Activated CD4-positive, alpha-beta T cell treated with anti-CD3 and anti-CD28 coated beads for 36 hours (primary cell): Measurements from ENCODE around the gene CYBRD1. TPM values are rescaled to one million over a fixed set of nuclear protein-coding genes. Genes with fewer than 3 reads are reported as not detected.
"Not testable (repeated sequence)": the region's sequence is repeated elsewhere in the genome, so short reads cannot be mapped to it uniquely, and the experiment has no call there.

ENCODE experiments used
- ATAC-seq: fragments of 200-7000 bp; cut with Tn5 transposase; one replicate; pipeline ENCODE4 v1.10.0; 2021; ENCODE audit warnings: mild to moderate bottlenecking, moderate library complexity
- CTCF ChIA-PET: fragments of 350-600 bp; sonication (Branson Sonifier 250); formaldehyde crosslinking; loops from one replicate; lab custom pipeline; 2021; ENCODE audit warnings: antibody characterized with exemption; lab: Charles Lee
- POLR2A ChIA-PET: fragments of 350-600 bp; sonication (Branson Sonifier 250); formaldehyde crosslinking; loops from one replicate; lab custom pipeline; 2021; ENCODE audit warnings: antibody characterized with exemption, inconsistent platforms; lab: Charles Lee
- DNase-seq: peaks from one replicate; pipeline ENCODE4 v3.0.0-alpha.2; 2020
- H3K27ac Mint-ChIP-seq: one replicate; pipeline ENCODE4 v1.8.0; 2021; ENCODE audit warnings: mixed read lengths
- H3K27me3 Mint-ChIP-seq: one replicate; pipeline ENCODE4 v1.8.0; 2021; ENCODE audit warnings: mixed read lengths
- H3K36me3 Mint-ChIP-seq: one replicate; pipeline ENCODE4 v1.8.0; 2021; ENCODE audit warnings: low read depth, mixed read lengths
- H3K4me1 Mint-ChIP-seq: one replicate; pipeline ENCODE4 v1.8.0; 2021; ENCODE audit warnings: mixed read lengths
- H3K4me3 Mint-ChIP-seq: one replicate; pipeline ENCODE4 v1.8.0; 2021; ENCODE audit warnings: mild to moderate bottlenecking, moderate library complexity, mixed read lengths
- H3K9me3 Mint-ChIP-seq: one replicate; pipeline ENCODE4 v1.8.0; 2021; ENCODE audit warnings: low read depth, mixed read lengths
- intact Hi-C, 2 experiments: fragments of 100-400 bp; cut with DNase I in 1 of 2; cut with micrococcal nuclease in 1 of 2; formaldehyde crosslinking; loops; one replicate each; pipeline versions ENCODE4 v1.14.2 to v1.15.1; 2022 to 2024; cut with DNase I, micrococcal nuclease
- total RNA-seq, 2 experiments: library from RNA; stranded (reverse); gene quantifications; one replicate each; pipeline ENCODE4 v1.2.3, GENCODE V29; 2021

CYBRD1 gene
- total RNA-seq, 2 experiments from 2014 or later: 0.74 to 1.4 TPM

DNA sequence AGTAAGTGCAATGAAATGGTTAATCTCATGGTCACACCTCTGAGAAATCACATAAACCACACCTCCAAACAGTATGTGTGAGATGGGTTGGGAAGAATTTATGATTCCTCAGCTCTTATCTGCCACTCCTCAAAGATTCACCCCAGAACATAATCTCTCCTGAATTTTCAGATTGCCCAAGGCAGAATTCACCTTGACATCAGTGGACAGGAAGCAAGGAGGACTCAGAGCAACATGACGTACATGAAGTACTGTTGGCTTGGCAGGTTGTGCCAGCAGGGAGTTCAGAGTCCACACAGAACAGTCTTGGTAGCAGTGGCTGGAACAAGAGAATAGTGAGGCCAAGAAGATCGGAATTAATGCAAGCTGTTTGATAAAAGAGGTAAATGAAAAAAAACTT lies 31.7 kb upstream of the CYBRD1 start:
- Mint-ChIP-seq H3K4me1 (no peaks in the 10 kb centered on the region), H3K36me3 (peaks cover 22% of the 10 kb centered on the region), H3K27ac (no peak overlapping the region), H3K27me3 (no peaks in the 10 kb centered on the region), H3K4me3 (no peak overlapping the region), H3K9me3 (peaks cover 5% of the 10 kb centered on the region)
- CTCF ChIA-PET: interaction anchor here (0.7 to 1.3 kb wide), 2 partner anchors 18 to 656 kb away, joined by 3 read pairs; no protein-coding TSS in a partner anchor
- no peak for DNase-seq
- no peak for ATAC-seq
- intact Hi-C loops: no loop called here
- POLR2A ChIA-PET: no interaction called here

GRCh38 chr2:171491292-171491691 lies 31.0 kb upstream of the CYBRD1 start:
- POLR2A ChIA-PET: no interaction called here
- H3K27me3 Mint-ChIP-seq: no peaks in the 10 kb centered on the region

GRCh38 chr2:171492664-171493063 lies 29.6 kb upstream of the CYBRD1 start:
- Mint-ChIP-seq H3K36me3 (peaks cover 16% of the 10 kb centered on the region), H3K27me3 (no peaks in the 10 kb centered on the region), H3K4me1 (no peaks in the 10 kb centered on the region), H3K27ac (no peak overlapping the region), H3K4me3 (no peak overlapping the region), H3K9me3 (peaks cover 10% of the 10 kb centered on the region)
- CTCF ChIA-PET: interaction anchor here (0.8 kb wide), 1 partner anchor 16 kb away, joined by 3 read pairs; no protein-coding TSS in a partner anchor
- DNase-seq: no peak
- POLR2A ChIA-PET: no interaction called here
- ATAC-seq: no peak
- intact Hi-C loops: no loop called here

More at GRCh38 chr2:171491292-171491691, 31.0 kb upstream of the CYBRD1 start:
- intact Hi-C loops: no loop called here
- Mint-ChIP-seq H3K36me3 (peaks cover 22% of the 10 kb centered on the region), H3K27ac (no peak overlapping the region), H3K4me1 (no peaks in the 10 kb centered on the region), H3K9me3 (peaks cover 7% of the 10 kb centered on the region), H3K4me3 (no peak overlapping the region)
- ATAC-seq (no peak), DNase-seq (no peak)
- CTCF ChIA-PET: interaction anchor here (0.6 to 1.3 kb wide), 2 partner anchors 18 to 68 kb away, joined by 3 read pairs; no protein-coding TSS in a partner anchor

DNA sequence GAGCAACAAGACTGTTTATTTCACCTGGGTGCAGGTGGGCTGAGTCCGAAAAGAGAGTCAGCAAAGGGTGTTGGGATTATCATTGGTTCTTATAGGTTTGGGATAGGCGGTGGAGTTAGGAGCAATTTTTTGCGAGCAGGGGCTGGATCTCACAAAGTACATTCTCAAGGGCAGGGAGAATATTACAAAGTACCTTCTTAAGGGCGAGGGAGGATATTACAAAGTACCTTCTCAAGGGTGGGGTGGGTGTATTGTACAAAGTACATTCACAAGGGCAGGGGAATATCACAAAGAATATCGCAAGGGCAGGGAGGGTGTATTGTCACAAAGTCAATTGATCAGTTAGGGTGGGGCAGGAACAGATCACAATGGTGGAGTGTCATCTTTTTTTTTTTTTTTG lies 24.6 kb upstream of the CYBRD1 start:
- H3K27me3 Mint-ChIP-seq, H3K27ac Mint-ChIP-seq, ATAC-seq, H3K36me3 Mint-ChIP-seq, DNase-seq, H3K4me1 Mint-ChIP-seq, H3K9me3 Mint-ChIP-seq, intact Hi-C loops, POLR2A ChIA-PET, CTCF ChIA-PET, H3K4me3 Mint-ChIP-seq: not testable (repeated sequence)

- intact Hi-C loops: no loop called here
- DNase-seq: no peak
- POLR2A ChIA-PET: interaction anchor here (0.6 kb wide), 1 partner anchor 570 kb away, joined by 7 read pairs; no protein-coding TSS in a partner anchor
- Mint-ChIP-seq H3K4me1 (peaks cover 5% of the 10 kb centered on the region), H3K27me3 (no peaks in the 10 kb centered on the region), H3K9me3 (peaks cover 3% of the 10 kb centered on the region), H3K27ac (no peak overlapping the region), H3K4me3 (no peak overlapping the region), H3K36me3 (no peaks in the 10 kb centered on the region)
- no peak for ATAC-seq
- CTCF ChIA-PET: no interaction called here
Measured at GRCh38 chr2:171505374-171505773, 16.9 kb upstream of the CYBRD1 start.

DNA sequence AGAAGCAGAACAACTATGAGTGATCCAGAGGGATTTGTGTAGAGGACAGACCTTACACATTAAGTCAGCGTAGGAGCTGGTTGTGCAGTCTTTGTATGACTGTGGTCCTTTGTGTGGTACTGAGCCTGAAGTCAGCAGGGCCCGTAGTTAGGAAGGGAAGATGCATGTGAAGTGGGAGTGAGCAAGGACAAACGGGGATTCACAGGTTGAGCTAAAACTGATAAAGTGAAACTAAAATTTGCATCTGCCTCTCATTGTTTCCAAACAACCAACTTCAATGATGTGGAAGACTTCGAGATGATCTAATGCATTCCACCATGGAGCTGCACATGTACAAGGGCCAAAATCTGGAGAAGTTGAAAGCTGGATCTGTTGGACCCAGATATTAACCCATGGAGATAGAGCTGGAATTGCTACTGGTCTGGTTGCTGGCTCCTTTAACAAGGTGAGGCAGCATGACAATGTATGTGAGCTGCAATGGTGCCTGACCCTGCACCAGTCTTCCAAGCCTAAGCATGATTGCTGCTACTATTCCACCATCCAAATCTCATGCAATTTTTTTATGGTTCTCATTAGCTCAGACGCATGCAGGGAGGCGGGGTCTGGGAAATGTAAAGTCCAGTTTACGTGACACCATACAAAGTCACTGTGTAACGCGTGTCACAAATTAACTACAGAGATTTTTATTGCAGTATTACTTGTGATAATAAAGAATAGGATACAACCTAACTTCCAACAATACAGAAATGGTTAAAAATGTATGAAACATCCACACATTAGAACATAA lies 12.1 kb upstream of the CYBRD1 start:
- peaks cover 5% of the 10 kb centered on the region for H3K4me1 Mint-ChIP-seq
- intact Hi-C loops: no loop called here
- CTCF ChIA-PET: interaction anchor here (1.3 kb wide), 1 partner anchor 39 kb away, joined by 5 read pairs; no protein-coding TSS in a partner anchor
- ATAC-seq (peak; percentile 97), DNase-seq (peak; percentile 29)
- H3K36me3 Mint-ChIP-seq: no peaks in the 10 kb centered on the region
- no peaks in the 10 kb centered on the region for H3K27me3 Mint-ChIP-seq
- no peak overlapping the region for H3K27ac Mint-ChIP-seq
- H3K9me3 Mint-ChIP-seq: no peaks in the 10 kb centered on the region
- H3K4me3 Mint-ChIP-seq: no peak overlapping the region
- POLR2A ChIA-PET: no interaction called here

- Mint-ChIP-seq H3K9me3 (no peaks in the 10 kb centered on the region), H3K4me3 (no peak overlapping the region), H3K27me3 (no peaks in the 10 kb centered on the region), H3K27ac (no peak overlapping the region), H3K36me3 (no peaks in the 10 kb centered on the region), H3K4me1 (peaks cover 5% of the 10 kb centered on the region)
- intact Hi-C loops: no loop called here
- ChIA-PET CTCF (interaction anchor here (0.6 to 1.1 kb wide), 3 partner anchors 12 to 594 kb away, joined by 3 read pairs; no protein-coding TSS in a partner anchor), POLR2A (interaction anchor here (0.6 kb wide), 1 partner anchor 59 kb away, joined by 6 read pairs; no protein-coding TSS in a partner anchor)
- ATAC-seq: no peak
- DNase-seq: no peak
Measured at GRCh38 chr2:171512014-171512413, 10.3 kb upstream of the CYBRD1 start.

- ChIA-PET CTCF (interaction anchor here (1.0 to 1.1 kb wide), 2 partner anchors 15 to 19 kb away, joined by 3 read pairs; no protein-coding TSS in a partner anchor), POLR2A (no interaction called here)
- Mint-ChIP-seq H3K27me3 (no peaks in the 10 kb centered on the region), H3K4me1 (peaks cover 5% of the 10 kb centered on the region), H3K27ac (no peak overlapping the region), H3K4me3 (no peak overlapping the region), H3K9me3 (no peaks in the 10 kb centered on the region), H3K36me3 (no peaks in the 10 kb centered on the region)
- intact Hi-C loops: no loop called here
- ATAC-seq: no peak
- no peak for DNase-seq
Measured at GRCh38 chr2:171512683-171513195, 9.5 kb upstream of the CYBRD1 start.

DNA sequence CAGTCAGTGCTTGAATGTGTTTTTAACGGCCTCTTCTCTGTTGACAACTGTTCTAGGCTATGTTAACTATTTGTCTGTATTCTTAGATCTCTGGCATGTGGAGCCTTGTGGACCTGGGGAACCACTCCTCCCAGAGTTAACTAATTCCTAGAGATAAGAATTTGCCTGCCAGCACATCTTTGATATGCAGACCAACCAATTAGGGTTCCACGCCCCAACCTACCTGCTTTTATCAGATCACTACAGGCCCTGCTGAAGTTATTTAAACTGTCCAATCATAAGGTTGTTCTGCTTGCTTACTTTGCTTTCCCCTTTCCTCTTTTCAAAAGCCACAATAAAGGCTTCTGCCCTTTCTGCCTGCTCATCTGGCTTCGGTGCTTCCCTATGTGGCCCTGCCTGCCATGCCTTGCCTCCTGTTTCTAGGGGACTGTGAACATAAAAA lies 8.5 kb upstream of the CYBRD1 start:
- Mint-ChIP-seq H3K4me1 (peaks cover 5% of the 10 kb centered on the region), H3K36me3 (no peaks in the 10 kb centered on the region), H3K27me3 (peaks cover under 1% of the 10 kb centered on the region), H3K4me3 (no peak overlapping the region), H3K9me3 (no peaks in the 10 kb centered on the region), H3K27ac (no peak overlapping the region)
- DNase-seq: no peak
- ChIA-PET CTCF (interaction anchor here (0.6 kb wide), 1 partner anchor 54 kb away, joined by 4 read pairs; no protein-coding TSS in a partner anchor), POLR2A (no interaction called here)
- no peak for ATAC-seq
- intact Hi-C loops: no loop called here

DNA sequence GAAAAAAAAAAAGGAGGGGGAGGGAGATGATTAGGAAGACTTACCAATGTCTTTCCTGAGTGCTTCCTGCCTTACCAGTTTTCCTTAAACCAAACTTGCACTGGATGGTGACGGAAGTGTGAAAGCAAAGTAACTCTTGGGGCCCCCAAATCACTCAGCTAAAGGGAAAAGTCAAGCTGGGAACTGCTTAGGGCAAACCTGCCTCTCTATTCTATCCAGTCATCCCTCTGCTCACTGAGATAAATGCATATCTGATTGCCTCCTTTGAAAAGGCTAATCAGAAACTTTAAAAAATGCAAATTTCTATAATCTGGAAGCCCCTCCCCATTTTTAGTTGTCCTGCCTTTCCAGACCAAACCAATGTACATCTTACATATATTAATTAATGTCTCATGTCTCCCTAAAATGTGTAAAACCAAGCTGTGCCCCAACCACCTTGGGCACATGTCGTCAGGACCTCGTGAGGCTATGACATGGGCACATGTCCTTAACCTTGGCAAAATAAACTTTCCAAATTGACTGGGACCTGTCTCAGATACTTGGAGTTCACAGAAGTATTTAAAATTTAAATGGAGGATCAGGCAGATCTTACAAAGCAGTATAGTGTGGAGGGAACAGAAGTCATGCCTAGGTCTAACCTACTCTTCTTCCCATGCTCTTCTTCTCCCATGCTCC lies 7.2 kb upstream of the CYBRD1 start:
- no peaks in the 10 kb centered on the region for H3K36me3 Mint-ChIP-seq
- intact Hi-C loops: no loop called here
- H3K27ac Mint-ChIP-seq: no peak overlapping the region
- peaks cover 8% of the 10 kb centered on the region for H3K27me3 Mint-ChIP-seq
- no peaks in the 10 kb centered on the region for H3K9me3 Mint-ChIP-seq
- POLR2A ChIA-PET: no interaction called here
- H3K4me3 Mint-ChIP-seq: no peak overlapping the region
- ATAC-seq (no peak), DNase-seq (no peak)
- peaks cover under 1% of the 10 kb centered on the region for H3K4me1 Mint-ChIP-seq
- CTCF ChIA-PET: interaction anchor here (0.6 to 0.7 kb wide), 2 partner anchors 147 to 1224 kb away, joined by 5 to 6 read pairs; no protein-coding TSS in a partner anchor

- POLR2A ChIA-PET: no interaction called here
- no peaks in the 10 kb centered on the region for H3K36me3 Mint-ChIP-seq
- ATAC-seq (no peak), DNase-seq (no peak)
- H3K27me3 Mint-ChIP-seq: peaks cover 10% of the 10 kb centered on the region
- CTCF ChIA-PET: no interaction called here
- no peak overlapping the region for H3K27ac Mint-ChIP-seq
- no peak overlapping the region for H3K4me3 Mint-ChIP-seq
- intact Hi-C loops: no loop called here
- no peaks in the 10 kb centered on the region for H3K9me3 Mint-ChIP-seq
- no peaks in the 10 kb centered on the region for H3K4me1 Mint-ChIP-seq
Measured at GRCh38 chr2:171515672-171516298, 6.5 kb upstream of the CYBRD1 start.
